Liver (tissue), 3 donors: ENCODE measurements around the gene MCF2L2.

Experiments
- ATF3 ChIP-seq: IDR thresholded peaks from 2 replicates; pipeline ENCODE4 v1.6.1; 2016; ENCODE audit warnings: antibody characterized with exemption
- CTCF ChIP-seq: fragments of 150-350 bp; IDR thresholded peaks from 2 replicates; pipeline ENCODE4 v1.5.1; 2017; ENCODE audit warnings: improper control_type of control experiment, low read depth, low read length; ENCODE audit not compliant: missing input control
- EGR1 ChIP-seq, 2 donors: IDR thresholded peaks; 2 replicates each; pipeline ENCODE4 v1.6.1; 2016 to 2018; ENCODE audit warnings: antibody characterized with exemption in 2 of 2, low read depth in 2 of 2
- GABPA ChIP-seq, 2 donors: IDR thresholded peaks in 1 of 2; conservative IDR thresholded peaks in 1 of 2; 2 replicates each; pipeline ENCODE4 v1.6.1; 2016; ENCODE audit warnings: antibody characterized with exemption in 2 of 2, mild to moderate bottlenecking in 1 of 2, moderate library complexity in 1 of 2
- JUND ChIP-seq, 2 donors: IDR thresholded peaks; 2 replicates each; pipeline ENCODE4 v1.6.1; 2016; ENCODE audit warnings: antibody characterized with exemption in 2 of 2
- MAX ChIP-seq: IDR thresholded peaks from 2 replicates; pipeline ENCODE4 v1.6.1; 2016; ENCODE audit warnings: antibody characterized with exemption
- RAD21 ChIP-seq, 2 donors: IDR thresholded peaks; 2 replicates each; pipeline ENCODE4 v1.6.1; 2016; ENCODE audit warnings: antibody characterized with exemption in 2 of 2, mild to moderate bottlenecking in 2 of 2
- REST ChIP-seq: IDR thresholded peaks from 2 replicates; pipeline ENCODE4 v1.6.1; 2016; ENCODE audit warnings: antibody characterized with exemption, mild to moderate bottlenecking
- RXRA ChIP-seq, 2 donors: IDR thresholded peaks; 2 replicates each; pipeline ENCODE4 v1.6.1; 2017 to 2018; ENCODE audit warnings: antibody characterized with exemption in 2 of 2, mild to moderate bottlenecking in 1 of 2
- SP1 ChIP-seq: IDR thresholded peaks from 2 replicates; pipeline ENCODE4 v1.6.1; 2018; ENCODE audit warnings: antibody characterized with exemption, mild to moderate bottlenecking
- TAF1 ChIP-seq: conservative IDR thresholded peaks from 2 replicates; pipeline ENCODE4 v1.6.1; 2016; ENCODE audit warnings: antibody characterized with exemption, mild to moderate bottlenecking
- donor health status: healthy.
- donor health status: healthy.

GRCh38 chr3:183142199-183142598 is 286.2 kb downstream of the MCF2L2 start:
- TF ChIP-seq CTCF (no peak), TAF1 (no peak), MAX (no peak), REST (no peak), ATF3 (no peak), RXRA (IDR thresholded peaks at IDR 0.05) (no peak), JUND (IDR thresholded peaks at IDR 0.05) (no peak), RAD21 (IDR thresholded peaks at IDR 0.05) (no peak), GABPA (IDR thresholded peaks at IDR 0.05 in 1 of 2, conservative IDR thresholded peaks at IDR 0.05 in 1 of 2) (no peak), SP1 (no peak), EGR1 (IDR thresholded peaks at IDR 0.05; ENCODE audit: low read depth in 2 of 2) (no peak)
